NCI-H82 (cell line): ENCODE results near the gene PAX8.

ENCODE experiments used
- DNase-seq: peaks from one replicate; lab custom pipeline; 2025; lab: John Stamatoyannopoulos, UW

Gene PAX8

GRCh38 chr2:113264713-113265403 is 13.9 kb downstream of the PAX8 start:
- no peak for DNase-seq

- peak; percentile 25 for DNase-seq
Observed at GRCh38 chr2:113263546-113263945, 15.2 kb downstream of the PAX8 start.

GRCh38 chr2:113260991-113261390 is 17.7 kb downstream of the PAX8 start:
- DNase-seq, result peak; percentile 72

- peak; percentile 91 for DNase-seq
Observed at GRCh38 chr2:113258471-113259147, 20.1 kb downstream of the PAX8 start.

- DNase-seq, result peak; percentile 32
Observed at GRCh38 chr2:113257516-113258264, 21.0 kb downstream of the PAX8 start.

GRCh38 chr2:113255140-113256070 is 23.3 kb downstream of the PAX8 start:
- DNase-seq, result no peak

GRCh38 chr2:113253453-113253852 is 25.3 kb downstream of the PAX8 start:
- no peak for DNase-seq

- no peak for DNase-seq
Observed at GRCh38 chr2:113252047-113252590, 26.6 kb downstream of the PAX8 start.

- DNase-seq, result no peak
Observed at GRCh38 chr2:113251118-113251517, 27.6 kb downstream of the PAX8 start.

GRCh38 chr2:113248997-113249770 is 29.5 kb downstream of the PAX8 start:
- peak; percentile 81 for DNase-seq

- DNase-seq, result no peak
Observed at GRCh38 chr2:113246606-113247005, 32.1 kb downstream of the PAX8 start.

- DNase-seq, result no peak
Observed at GRCh38 chr2:113245276-113245711, 33.4 kb downstream of the PAX8 start.

GRCh38 chr2:113242327-113242726 is 36.4 kb downstream of the PAX8 start:
- DNase-seq, result no peak

GRCh38 chr2:113240915-113241911 is 37.5 kb downstream of the PAX8 start:
- DNase-seq, result no peak

GRCh38 chr2:113240150-113240914 is 38.4 kb downstream of the PAX8 start:
- DNase-seq, result peak; percentile 28

GRCh38 chr2:113238871-113239839 is 39.6 kb downstream of the PAX8 start:
- no peak for DNase-seq

- no peak for DNase-seq
Observed at GRCh38 chr2:113237604-113238160, 41.0 kb downstream of the PAX8 start.
